Measurements from ENCODE around the gene AGGF1.
"Not testable (repeated sequence)": the region's sequence is repeated elsewhere in the genome, so short reads cannot be mapped to it uniquely, and the experiment has no call there.

The AGGF1 gene

DNA sequence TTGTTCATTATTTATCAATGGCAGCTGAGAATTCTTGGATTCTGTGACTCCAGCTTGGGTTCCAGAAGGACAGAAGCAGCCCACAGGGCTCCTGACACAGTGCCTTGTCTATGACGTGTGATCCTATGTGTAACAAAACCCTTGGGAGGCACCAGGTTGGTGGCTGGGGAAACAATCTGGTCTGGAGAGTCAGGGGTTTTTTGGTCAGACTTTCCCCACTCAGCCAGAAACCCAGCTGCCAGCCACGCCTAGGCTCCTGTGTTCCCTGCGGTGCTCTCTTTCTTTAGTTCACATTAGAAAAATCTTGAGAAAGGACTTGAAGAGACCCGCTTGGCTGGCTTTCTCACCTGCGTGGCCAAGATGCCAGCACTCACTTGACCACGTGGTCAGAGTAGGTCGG lies 72.3 kb downstream of the AGGF1 start:
- no peaks in the 10 kb centered on the region for H3K4me1 Mint-ChIP-seq
- TF ChIP-seq, protein P1, sequence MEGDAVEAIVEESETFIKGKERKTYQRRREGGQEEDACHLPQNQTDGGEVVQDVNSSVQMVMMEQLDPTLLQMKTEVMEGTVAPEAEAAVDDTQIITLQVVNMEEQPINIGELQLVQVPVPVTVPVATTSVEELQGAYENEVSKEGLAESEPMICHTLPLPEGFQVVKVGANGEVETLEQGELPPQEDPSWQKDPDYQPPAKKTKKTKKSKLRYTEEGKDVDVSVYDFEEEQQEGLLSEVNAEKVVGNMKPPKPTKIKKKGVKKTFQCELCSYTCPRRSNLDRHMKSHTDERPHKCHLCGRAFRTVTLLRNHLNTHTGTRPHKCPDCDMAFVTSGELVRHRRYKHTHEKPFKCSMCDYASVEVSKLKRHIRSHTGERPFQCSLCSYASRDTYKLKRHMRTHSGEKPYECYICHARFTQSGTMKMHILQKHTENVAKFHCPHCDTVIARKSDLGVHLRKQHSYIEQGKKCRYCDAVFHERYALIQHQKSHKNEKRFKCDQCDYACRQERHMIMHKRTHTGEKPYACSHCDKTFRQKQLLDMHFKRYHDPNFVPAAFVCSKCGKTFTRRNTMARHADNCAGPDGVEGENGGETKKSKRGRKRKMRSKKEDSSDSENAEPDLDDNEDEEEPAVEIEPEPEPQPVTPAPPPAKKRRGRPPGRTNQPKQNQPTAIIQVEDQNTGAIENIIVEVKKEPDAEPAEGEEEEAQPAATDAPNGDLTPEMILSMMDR (IDR thresholded peaks at IDR 0.05): no peak
- peaks cover 68% of the 10 kb centered on the region for H3K36me3 Mint-ChIP-seq (ENCODE audit: low read depth)
- no peak for DNase-seq
- H3K4me3 Mint-ChIP-seq: no peak overlapping the region
- H3K27me3 Mint-ChIP-seq (ENCODE audit: low read depth, poor library complexity): no peaks in the 10 kb centered on the region
- H3K9me3 Mint-ChIP-seq: peaks cover 25% of the 10 kb centered on the region
- no peak overlapping the region for H3K27ac Mint-ChIP-seq

DNA sequence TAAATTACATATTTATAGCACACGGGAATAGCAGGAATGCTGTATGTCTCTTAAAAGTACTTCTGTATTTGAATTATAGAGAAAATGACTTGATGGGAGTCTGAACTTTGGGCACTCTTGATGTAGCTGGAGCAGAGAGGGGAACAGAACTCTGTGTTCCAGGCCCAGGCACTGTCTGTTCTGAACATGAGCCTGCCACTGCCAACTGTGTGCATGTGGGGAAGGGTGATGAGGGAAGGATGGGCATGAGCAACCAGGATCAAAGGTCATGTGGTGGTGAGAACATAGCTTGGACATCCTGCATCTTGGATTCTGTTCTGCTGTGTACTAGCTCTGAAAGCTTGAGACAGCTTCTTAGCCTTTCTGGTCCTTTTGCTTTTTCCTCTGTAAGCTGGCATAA lies 73.3 kb downstream of the AGGF1 start:
- DNase-seq: no peak
- TF ChIP-seq, protein P1 (IDR thresholded peaks at IDR 0.05): no peak
- Mint-ChIP-seq H3K4me1 (no peaks in the 10 kb centered on the region), H3K36me3 (ENCODE audit: low read depth) (peaks cover 68% of the 10 kb centered on the region), H3K27ac (no peak overlapping the region), H3K4me3 (no peak overlapping the region), H3K27me3 (ENCODE audit: low read depth, poor library complexity) (no peaks in the 10 kb centered on the region), H3K9me3 (peaks cover 25% of the 10 kb centered on the region)

DNA sequence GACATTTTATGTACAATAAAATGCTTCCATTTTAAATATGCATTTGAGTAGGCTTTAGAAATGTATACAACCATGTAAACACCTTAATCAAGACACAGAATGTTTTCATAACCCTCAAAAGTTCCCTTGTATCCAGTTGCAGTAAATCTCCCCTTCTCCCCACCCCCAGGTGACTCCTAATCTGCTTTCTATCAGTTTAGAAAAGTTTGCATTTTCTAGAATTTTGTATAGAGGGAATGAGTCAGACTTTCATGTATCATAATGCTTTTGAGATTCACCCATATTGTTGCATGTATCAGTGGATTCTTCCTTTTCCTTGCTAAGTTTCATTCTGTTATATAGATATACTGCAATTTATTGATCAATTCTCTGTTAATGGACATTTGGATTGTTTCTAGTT lies 74.6 kb downstream of the AGGF1 start:
- H3K27ac Mint-ChIP-seq: no peak overlapping the region
- TF ChIP-seq, protein P1 (IDR thresholded peaks at IDR 0.05): no peak
- no peaks in the 10 kb centered on the region for H3K27me3 Mint-ChIP-seq (ENCODE audit: low read depth, poor library complexity)
- no peak overlapping the region for H3K4me3 Mint-ChIP-seq
- DNase-seq: no peak
- H3K9me3 Mint-ChIP-seq: peaks cover 25% of the 10 kb centered on the region
- no peaks in the 10 kb centered on the region for H3K4me1 Mint-ChIP-seq
- peaks cover 69% of the 10 kb centered on the region for H3K36me3 Mint-ChIP-seq (ENCODE audit: low read depth)

DNA sequence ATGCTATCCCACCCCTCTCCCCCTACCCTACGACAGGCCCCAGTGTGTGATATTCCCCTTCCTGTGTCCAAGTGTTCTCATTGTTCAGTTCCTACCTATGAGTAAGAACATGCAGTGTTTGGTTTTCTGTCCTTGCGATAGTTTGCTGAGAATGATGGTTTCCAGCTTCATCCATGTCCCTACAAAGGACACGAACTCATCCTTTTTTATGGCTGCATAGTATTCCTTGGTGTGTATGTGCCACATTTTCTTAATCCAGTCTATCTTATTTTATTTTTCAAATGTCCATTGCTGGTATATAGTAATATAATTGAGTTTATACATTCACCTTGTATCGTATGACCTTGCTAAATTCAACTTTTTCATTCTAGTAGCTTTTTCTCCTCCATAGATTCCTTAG lies 76.8 kb downstream of the AGGF1 start:
- not testable (repeated sequence) for DNase-seq; H3K4me1 Mint-ChIP-seq; H3K4me3 Mint-ChIP-seq; H3K27ac Mint-ChIP-seq; H3K27me3 Mint-ChIP-seq (ENCODE audit: low read depth, poor library complexity)
- Mint-ChIP-seq H3K9me3 (peaks cover 26% of the 10 kb centered on the region), H3K36me3 (ENCODE audit: low read depth) (peaks cover 71% of the 10 kb centered on the region)

All from nephron progenitor cell (in vitro differentiated cells).